ENCODE data around the gene RASAL1. TPM values are rescaled to one million over a fixed set of nuclear protein-coding genes. Genes with fewer than 3 reads are reported as not detected.

The RASAL1 gene
- total and polyA plus RNA-seq, 2 donors (not counting 1 experiment from before 2014, with no cell fraction given): 0.10 to 11.0 TPM

DNA sequence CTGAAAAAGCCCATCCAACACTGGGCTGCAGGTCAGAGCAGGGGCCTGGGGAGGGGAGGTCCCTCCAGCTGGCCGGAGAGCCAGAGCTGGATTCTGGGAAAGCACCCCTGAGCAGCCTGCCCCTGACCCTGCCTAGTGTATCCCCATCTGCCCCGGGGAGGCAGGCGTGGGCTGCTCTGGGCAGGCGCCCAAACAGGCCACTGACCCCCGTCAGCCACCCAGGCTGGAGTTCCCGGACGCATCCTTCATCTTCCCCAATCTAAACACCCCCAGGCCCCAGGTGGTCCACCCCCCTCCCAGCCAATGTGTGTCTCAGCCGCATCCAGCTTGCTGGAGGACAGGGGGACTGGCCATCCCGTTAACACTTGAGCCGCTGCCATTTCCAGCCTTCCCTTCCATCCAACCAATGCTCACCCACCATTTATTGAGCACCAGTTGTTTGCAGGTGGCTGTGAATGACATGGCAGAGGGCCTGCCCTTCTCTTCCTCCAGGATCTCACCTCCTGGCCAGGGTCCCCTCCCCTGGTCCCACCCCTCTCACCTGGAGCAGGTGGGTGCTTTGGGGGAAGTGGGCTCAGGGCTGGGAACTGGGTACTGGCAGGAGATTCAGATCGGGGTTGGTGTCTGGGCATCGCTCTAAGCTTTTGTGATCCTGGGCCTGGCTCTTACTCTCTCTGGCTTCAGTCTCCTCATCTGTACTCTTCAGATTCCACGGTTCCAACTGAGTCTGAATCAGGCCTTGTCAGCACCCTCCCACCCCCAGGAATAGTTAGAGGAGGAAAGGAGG is 79.8 kb downstream of the RASAL1 start:
- peak overlapping the region; percentile 71 for H3K9ac ChIP-seq (ENCODE audit: low read length)
- H3K27me3 ChIP-seq (replicated peaks in 1 of 4; ENCODE audit: control extremely low read depth in 1 of 4, control insufficient read depth in 3 of 4, insufficient read depth in 4 of 4, low read length in 3 of 4): no peaks in the 10 kb centered on the region
- peak overlapping the region; percentile 44 to 73 (median 69) for H3K4me3 ChIP-seq (ENCODE audit: control extremely low read depth in 1 of 5, extremely low read depth in 1 of 5, insufficient read depth in 1 of 5, low read depth in 2 of 5, low read length in 4 of 5)
- H3K79me2 ChIP-seq (ENCODE audit: control insufficient read depth, insufficient read depth, low read length): peaks cover 81% of the 10 kb centered on the region
- peak overlapping the region; percentile 82 for H3K4me3 Mint-ChIP-seq
- TF ChIP-seq EZH2 (IDR thresholded peaks at IDR 0.05; ENCODE audit: borderline replicate concordance, insufficient read depth, low read depth, low read length, poor library complexity, severe bottlenecking): no peak
- TF ChIP-seq CTCF (IDR thresholded peaks at IDR 0.05): no peak
- peaks cover 1 to 4% of the 10 kb centered on the region in 2 experiments for H3K36me3 ChIP-seq (replicated peaks in 1 of 2; ENCODE audit: control extremely low read depth in 1 of 2, control insufficient read depth in 1 of 2, extremely low read depth in 1 of 2, insufficient read depth in 2 of 2, low read length in 1 of 2)
- peak overlapping the region; percentile 72 for H2AFZ ChIP-seq (ENCODE audit: insufficient read depth, low read depth, low read length, poor library complexity, severe bottlenecking)
- ChIA-PET CTCF (interaction anchor here (1.4 to 15.1 kb wide), 2 partner anchors 40 to 97 kb away, joined by 4 to 359 read pairs; no protein-coding TSS in a partner anchor), POLR2A (no interaction called here)
- no peaks in the 10 kb centered on the region for H3K9me3 ChIP-seq (ENCODE audit: control extremely low read depth in 1 of 3, control insufficient read depth in 2 of 3, insufficient read depth in 1 of 3, low read length in 2 of 3)
- ATAC-seq (ENCODE audit: low read depth) (no peak), DNase-seq (peak; percentile 18)
- peak overlapping the region; percentile 90 for H3K4me2 ChIP-seq (replicated peaks; ENCODE audit: low read depth, low read length, poor library complexity, severe bottlenecking)
- WGBS (ENCODE audit: insufficient coverage): 84% methylated on average over 10 of the region's 13 CpGs
- H4K20me1 ChIP-seq (ENCODE audit: control insufficient read depth, insufficient read depth, low read length, poor library complexity, severe bottlenecking): peaks cover 13% of the 10 kb centered on the region
- peaks cover 55% of the 10 kb centered on the region for H3K4me1 Mint-ChIP-seq
- intact Hi-C loops (cut with micrococcal nuclease): no loop called here
- peak overlapping the region; percentile 84 for H3K27ac Mint-ChIP-seq
- no peaks in the 10 kb centered on the region for H3K27me3 Mint-ChIP-seq
- peak overlapping the region; percentile 56 to 84 for H3K27ac ChIP-seq (ENCODE audit: low read length in 2 of 2)
- H3K9me3 Mint-ChIP-seq (ENCODE audit: insufficient read depth): no peaks in the 10 kb centered on the region
- H3K4me1 ChIP-seq (ENCODE audit: control insufficient read depth in 2 of 2, insufficient read depth in 2 of 2, low read length in 2 of 2): peaks cover 85 to 93% of the 10 kb centered on the region in 2 donors

DNA sequence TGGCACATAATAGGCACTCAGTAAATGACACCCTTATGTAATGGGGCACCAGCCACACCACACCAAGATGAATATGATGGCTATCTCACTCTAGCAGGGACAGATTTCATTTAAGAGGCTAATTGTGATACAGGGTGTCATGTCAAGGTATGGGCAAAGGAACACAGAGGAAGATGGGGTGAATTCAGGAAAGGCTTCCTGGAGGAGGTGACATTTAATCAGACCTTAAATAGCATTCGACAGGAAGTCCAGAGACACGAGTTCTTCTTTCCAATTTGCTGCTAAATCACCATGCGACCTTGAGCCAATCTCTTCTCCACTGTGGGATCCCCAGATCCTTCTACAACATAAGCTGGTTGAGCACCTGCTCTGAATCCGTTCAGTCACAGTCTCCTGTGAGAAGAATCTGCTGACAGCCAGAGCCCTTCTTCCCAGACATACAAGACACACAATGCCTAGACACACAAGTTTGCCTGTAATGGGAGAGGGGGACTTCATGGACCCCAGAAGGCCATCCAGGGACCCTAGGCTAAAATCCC is 80.5 kb downstream of the RASAL1 start:
- TF ChIP-seq EZH2 (IDR thresholded peaks at IDR 0.05; ENCODE audit: borderline replicate concordance, insufficient read depth, low read depth, low read length, poor library complexity, severe bottlenecking) (no peak), CTCF (IDR thresholded peaks at IDR 0.05) (no peak)
- H3K4me3 Mint-ChIP-seq: peak overlapping the region; percentile 69
- H3K9me3 Mint-ChIP-seq (ENCODE audit: insufficient read depth): no peaks in the 10 kb centered on the region
- POLR2A ChIA-PET: interaction anchor here (0.8 kb wide), 1 partner anchor 32 kb away, joined by 4 read pairs; no protein-coding TSS in a partner anchor
- H3K79me2 ChIP-seq (ENCODE audit: control insufficient read depth, insufficient read depth, low read length): peaks cover 74% of the 10 kb centered on the region
- 31% methylated on average over 3 of the region's 4 CpGs for WGBS (ENCODE audit: insufficient coverage)
- H3K27me3 Mint-ChIP-seq: no peaks in the 10 kb centered on the region
- H3K4me1 ChIP-seq (ENCODE audit: control insufficient read depth in 2 of 2, insufficient read depth in 2 of 2, low read length in 2 of 2): peaks cover 85 to 93% of the 10 kb centered on the region in 2 donors
- no peak overlapping the region for H3K4me3 ChIP-seq (ENCODE audit: control extremely low read depth in 1 of 5, extremely low read depth in 1 of 5, insufficient read depth in 1 of 5, low read depth in 2 of 5, low read length in 4 of 5)
- no peak overlapping the region for H2AFZ ChIP-seq (ENCODE audit: insufficient read depth, low read depth, low read length, poor library complexity, severe bottlenecking)
- no peak overlapping the region for H3K9ac ChIP-seq (ENCODE audit: low read length)
- H3K4me2 ChIP-seq (replicated peaks; ENCODE audit: low read depth, low read length, poor library complexity, severe bottlenecking): peak overlapping the region; percentile 90
- intact Hi-C loops (cut with micrococcal nuclease): no loop called here
- no peaks in the 10 kb centered on the region for H3K9me3 ChIP-seq (ENCODE audit: control extremely low read depth in 1 of 3, control insufficient read depth in 2 of 3, insufficient read depth in 1 of 3, low read length in 2 of 3)
- peaks cover 63% of the 10 kb centered on the region for H3K4me1 Mint-ChIP-seq
- ATAC-seq (ENCODE audit: low read depth): no peak
- peaks cover 1 to 3% of the 10 kb centered on the region in 2 experiments for H3K36me3 ChIP-seq (replicated peaks in 1 of 2; ENCODE audit: control extremely low read depth in 1 of 2, control insufficient read depth in 1 of 2, extremely low read depth in 1 of 2, insufficient read depth in 2 of 2, low read length in 1 of 2)
- peak overlapping the region; percentile 71 for H3K27ac Mint-ChIP-seq
- CTCF ChIA-PET: interaction anchor here (0.7 to 15.1 kb wide), 5 partner anchors 10 to 98 kb away, joined by 3 to 359 read pairs (median 3); no protein-coding TSS in a partner anchor
- no peaks in the 10 kb centered on the region for H3K27me3 ChIP-seq (replicated peaks in 1 of 4; ENCODE audit: control extremely low read depth in 1 of 4, control insufficient read depth in 3 of 4, insufficient read depth in 4 of 4, low read length in 3 of 4)
- H4K20me1 ChIP-seq (ENCODE audit: control insufficient read depth, insufficient read depth, low read length, poor library complexity, severe bottlenecking): peaks cover 6% of the 10 kb centered on the region
- DNase-seq: no peak
- peak overlapping the region; percentile 11 to 84 for H3K27ac ChIP-seq (ENCODE audit: low read length in 2 of 2)
